Skin of body (tissue), 3 donors: ENCODE results near the gene ADAMTS7. TPM values are rescaled to one million over a fixed set of nuclear protein-coding genes. Genes with fewer than 3 reads are reported as not detected.
"Not testable (repeated sequence)": the region's sequence is repeated elsewhere in the genome, so short reads cannot be mapped to it uniquely, and the experiment has no call there.

Experiments
- DNase-seq: peaks from one replicate; lab custom pipeline; 2025; lab: John Stamatoyannopoulos, UW
- small RNA-seq: library from RNA; depleted of rRNA; stranded (forward); fragments of <200 nt; gene quantifications from one replicate; pipeline ENCODE3, GENCODE V24; 2014; ENCODE audit warnings: low replicate concordance
- total RNA-seq: library from RNA; depleted of rRNA; stranded (reverse); fragments of >200 nt; gene quantifications from one replicate; pipeline ENCODE4 v1.2.3, GENCODE V29; 2014

Gene ADAMTS7
- total RNA-seq, 1 donor from 2014 or later: 6.6 TPM

DNA sequence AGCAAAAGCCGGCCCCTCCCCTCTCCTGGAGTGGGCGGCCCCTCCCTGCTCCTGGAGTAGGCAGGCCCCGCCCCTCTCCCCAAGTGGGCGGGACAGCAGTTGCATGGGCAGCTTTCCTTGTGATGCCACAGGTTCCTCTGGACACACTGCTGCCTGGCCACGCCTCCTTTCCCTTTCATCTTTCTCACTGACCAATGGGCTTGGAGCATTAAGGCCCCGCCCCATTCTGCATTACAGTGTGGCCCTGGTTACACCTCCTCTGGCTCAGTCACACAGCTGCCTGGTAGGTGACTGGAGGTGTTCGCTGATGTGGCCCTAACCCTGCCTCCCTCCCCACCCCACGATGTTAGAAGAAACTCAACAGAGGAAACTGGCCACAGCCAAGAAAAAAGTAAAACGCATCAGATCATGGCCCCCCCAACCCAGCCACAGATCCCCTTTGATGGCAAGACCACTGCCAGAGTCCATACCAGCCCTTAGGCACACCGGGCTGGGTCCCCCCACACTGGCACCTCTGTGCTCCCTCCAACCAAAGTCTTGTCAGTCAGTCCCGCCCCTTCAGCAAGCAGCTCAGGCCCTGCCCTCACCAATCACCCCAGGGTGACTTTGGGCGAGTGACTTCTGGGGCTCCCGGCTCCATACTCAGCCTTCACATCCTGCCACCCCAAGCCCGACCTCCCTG lies 84.3 kb downstream of the ADAMTS7 start:
- no peak for DNase-seq

DNA sequence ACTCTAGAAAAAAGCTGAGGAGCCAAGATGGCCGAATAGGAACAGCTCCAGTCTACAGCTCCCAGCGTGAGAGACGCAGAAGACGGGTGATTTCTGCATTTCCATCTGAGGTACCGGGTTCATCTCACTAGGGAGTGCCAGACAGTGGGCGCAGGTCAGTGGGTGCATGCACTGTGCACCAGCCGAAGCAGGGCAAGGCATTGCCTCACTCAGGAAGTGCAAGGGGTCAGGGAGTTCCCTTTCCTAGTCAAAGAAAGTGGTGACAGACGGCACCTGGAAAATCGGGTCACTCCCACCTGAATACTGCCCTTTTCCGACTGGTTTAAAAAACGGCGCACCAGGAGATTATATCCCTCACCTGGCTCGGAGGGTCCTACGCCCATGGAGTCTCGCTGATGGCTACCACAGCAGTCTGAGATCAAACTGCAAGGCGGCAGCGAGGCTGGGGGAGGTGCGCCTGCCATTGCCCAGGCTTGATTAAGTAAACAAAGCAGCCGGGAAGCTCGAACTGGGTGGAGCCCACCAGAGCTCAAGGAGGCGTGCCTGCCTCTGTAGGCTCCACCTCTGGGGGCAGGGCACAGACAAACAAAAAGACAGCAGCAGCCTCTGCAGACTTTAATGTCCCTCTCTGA lies 91.3 kb downstream of the ADAMTS7 start:
- DNase-seq: not testable (repeated sequence)

DNA sequence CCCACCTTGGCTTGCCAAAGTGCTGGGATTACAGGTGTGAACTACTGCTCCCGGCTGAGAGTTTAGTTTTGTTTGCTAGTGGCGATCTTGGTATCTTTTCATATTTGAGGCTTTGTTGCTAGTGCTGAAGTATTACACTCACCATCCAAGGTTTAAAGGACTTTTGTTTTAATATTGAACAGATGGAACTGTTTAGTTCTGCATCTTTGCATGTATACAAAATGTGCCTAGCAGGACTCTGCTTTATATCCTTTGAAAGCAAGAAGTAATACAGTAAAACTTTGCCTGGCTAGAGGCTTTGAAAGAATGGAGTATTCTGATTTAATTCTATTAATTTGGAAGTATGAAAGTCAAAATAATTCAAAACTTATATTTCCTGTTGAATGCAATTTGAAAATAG lies 92.4 kb downstream of the ADAMTS7 start:
- DNase-seq: no peak

DNA sequence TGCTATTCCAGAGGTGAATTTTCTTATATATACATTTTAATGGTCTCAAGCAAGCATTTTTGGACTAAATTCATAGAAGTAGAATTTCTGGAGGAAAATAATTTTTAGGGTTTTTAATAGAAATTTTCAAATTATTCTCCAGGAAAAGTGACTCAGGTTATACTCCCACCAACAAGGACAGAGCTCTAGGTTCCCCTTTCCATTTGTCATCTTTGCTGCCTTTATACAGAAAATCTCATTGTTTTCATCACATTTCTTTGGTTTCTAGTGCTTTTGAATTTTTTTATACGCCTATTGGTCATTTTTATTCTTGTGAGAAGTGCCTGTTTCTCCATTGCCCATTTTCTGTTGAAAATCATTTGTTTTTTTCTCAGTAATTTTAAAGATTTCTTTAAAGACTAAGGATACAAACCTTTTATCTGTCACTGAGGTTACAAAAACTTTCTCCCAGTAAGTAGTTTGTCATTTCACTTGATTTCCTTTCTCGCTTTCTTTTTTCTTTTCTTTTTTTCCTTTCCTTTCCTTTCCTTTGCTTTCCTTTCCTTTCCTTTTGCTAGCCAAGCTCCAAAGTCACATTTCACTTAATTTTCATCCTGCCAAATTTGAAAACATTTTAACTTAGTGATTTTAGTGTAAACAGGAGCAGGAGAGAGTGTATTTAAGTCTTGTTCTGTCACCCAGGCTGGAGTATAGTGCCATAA lies 93.2 kb downstream of the ADAMTS7 start:
- DNase-seq: no peak

DNA sequence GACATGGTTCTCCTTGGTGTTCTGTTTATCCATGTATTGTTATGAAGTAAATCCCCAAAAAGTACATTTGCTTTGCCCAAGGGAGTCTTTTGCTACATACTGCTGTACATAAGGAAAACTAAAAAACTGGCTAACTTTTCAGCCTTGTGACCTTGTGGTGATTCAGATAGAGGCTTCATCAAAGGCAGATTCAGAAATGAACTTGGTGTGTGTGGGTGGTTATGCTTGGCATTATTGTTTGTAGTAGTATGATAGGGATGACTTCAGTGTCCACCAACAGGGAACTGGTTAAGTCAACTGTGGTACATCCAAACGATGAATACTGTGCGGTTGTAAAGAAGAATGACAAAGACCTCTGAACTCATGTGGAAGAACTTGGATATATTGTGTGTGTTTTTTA lies 94.6 kb downstream of the ADAMTS7 start:
- DNase-seq: no peak

DNA sequence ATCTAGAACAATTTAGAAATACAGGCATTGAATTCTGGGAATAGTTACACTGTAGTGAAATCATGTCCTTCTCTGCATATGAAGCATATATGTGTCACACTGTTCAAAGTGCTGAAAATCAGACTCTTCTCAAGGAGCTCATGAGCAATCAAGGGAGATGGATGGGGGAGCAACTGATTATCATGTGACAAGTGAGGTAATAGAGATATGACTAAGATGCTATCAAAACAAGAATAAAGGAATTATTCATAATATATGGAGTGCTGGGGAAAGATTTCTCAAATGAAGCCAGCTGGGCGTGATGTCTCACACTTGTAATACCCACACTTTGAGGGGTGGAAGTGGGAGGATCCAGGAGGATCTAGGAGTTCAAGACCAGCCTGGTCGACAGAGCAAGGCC lies 95.3 kb downstream of the ADAMTS7 start:
- no peak for DNase-seq

DNA sequence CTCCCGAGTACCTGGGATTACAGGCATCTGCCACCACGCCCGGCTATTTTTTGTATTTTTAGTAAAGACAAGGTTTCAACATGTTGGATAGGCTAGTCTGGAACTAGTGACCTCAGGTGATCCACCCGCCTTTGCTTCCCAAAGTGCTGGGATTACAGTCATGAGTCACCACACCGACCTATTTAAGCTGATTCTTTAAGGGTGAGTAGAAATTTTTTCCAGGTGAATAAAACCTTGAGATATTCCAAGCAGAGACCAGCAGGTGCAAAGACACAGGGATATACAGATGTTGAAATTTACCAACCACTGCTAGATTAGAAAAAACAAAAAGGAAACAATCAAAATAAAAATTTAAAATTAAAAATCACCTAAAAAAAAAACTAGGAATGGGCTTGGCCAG lies 95.8 kb downstream of the ADAMTS7 start:
- no peak for DNase-seq

DNA sequence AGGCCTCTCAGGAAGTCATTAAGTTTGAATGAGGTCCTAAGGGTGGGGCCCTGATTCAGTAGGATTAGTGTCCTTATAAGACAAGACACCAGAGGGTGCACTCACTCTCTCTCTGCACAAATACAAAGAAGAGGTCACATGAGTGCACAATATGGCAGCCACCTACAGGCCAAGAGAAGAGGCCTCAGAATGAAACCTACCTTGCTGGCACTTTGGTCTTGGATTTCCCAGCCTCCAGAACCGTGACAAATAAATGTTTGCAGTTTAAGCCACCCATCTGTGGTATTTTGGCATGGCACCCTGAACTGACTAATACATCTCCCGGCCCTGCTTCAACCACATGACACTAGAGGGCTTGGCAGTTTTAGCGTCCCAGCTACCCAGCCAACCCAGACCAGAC lies 96.4 kb downstream of the ADAMTS7 start:
- DNase-seq: no peak

DNA sequence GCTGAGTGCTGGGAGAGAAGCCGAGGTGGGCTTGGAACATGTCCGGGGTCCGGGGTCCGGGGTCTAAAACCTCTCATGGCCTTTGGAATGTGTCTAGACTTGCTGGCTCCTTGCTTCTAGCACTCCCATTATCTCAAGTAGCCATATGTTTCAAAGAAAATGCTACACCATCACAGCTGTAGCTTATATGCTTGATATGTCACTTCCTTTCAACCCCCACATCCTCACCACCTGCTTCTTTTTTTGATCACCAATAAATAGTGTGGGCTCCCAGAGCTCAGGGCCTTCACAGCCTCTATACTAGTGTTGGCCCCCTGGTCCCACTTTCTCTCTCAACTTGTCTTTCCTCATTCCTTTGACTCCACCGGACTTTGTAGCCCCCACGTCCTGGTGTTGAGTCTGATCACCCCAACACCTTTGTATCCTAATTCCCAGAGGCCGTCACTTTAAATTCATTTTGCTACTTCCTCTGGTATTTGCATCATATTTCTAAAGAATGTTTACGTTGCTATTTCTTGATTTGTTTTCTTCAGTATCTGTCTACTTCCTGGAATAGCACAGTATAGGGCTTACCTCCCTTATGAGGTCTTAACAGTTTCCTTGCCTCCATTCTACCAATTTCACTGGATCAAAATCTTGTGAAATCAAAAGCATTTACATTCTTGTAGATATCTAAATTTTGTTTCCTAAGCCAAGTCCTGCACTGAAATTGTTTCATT lies 98.3 kb downstream of the ADAMTS7 start:
- DNase-seq: no peak

DNA sequence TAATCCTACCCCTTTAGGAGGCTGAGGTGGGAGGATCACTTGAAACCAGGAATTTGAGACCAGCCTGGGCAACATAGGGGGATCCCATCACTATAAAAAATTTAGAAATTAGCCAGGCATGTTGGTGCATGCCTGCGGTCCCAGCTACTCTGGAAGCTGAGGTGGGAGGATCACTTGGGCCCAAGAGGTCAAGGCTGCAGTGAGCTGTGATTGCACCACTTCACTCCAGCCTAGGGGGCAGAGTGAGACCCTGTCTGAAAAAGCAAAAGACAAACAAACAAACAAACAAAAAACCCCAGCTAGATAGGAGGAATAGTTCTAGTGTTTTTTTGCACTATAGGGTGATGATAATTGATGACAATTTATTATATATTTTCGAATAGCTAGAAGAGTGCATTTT lies 99.6 kb downstream of the ADAMTS7 start:
- no peak for DNase-seq

DNA sequence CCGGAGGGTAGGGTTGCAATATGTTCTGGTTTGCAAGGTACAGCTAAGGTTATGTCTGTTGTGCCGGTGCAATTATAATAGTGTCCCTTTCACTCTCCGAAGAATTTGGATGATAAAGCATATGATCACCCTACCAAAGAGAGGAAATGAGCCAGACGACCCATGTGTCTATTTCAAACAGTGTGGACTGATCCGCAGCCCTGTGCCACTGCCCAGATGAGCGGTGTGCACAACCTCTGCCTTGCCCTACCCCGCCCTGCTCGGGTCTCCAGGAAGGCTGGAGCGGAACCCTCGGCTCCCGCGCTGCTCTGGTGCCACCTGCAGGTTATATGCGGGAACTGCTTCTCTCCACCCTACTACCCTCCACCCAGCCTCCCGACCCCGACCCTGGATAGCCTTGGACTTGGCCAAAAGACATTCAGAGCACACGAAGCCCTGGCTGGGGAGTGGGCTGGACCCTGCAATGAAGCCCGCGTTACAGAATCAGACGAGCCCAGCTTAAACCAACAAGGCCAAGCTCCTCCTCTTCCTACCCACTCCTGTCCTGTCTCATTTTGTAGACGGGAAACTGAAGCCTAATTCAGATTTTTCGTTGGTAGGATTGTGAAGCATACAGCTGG lies 101.9 kb downstream of the ADAMTS7 start:
- peak; percentile 16 for DNase-seq

Small RNA genes lying within 50 kb of the gene (small RNA-seq; reads per million reads assigned to genes)
- gene AC022748.3: not detected

Other genes with a start within 250 kb of the ADAMTS7 start
- 0.39 TPM for gene CHRNA5, start 245.9 kb downstream of the ADAMTS7 start, total RNA-seq
- 0.39 TPM for gene CHRNA3, start 190.5 kb downstream of the ADAMTS7 start, total RNA-seq
- not detected for gene CHRNB4, start 170.3 kb downstream of the ADAMTS7 start, total RNA-seq
- gene MORF4L1, start 61.4 kb upstream of the ADAMTS7 start, total RNA-seq: 440 TPM
- gene CTSH, start 133.6 kb upstream of the ADAMTS7 start, total RNA-seq: 32.7 TPM